GM23338 (cell line): ENCODE measurements around the gene HPS5. TPM values are rescaled to one million over a fixed set of nuclear protein-coding genes. Genes with fewer than 3 reads are reported as not detected.

Experiments
- ATAC-seq: fragments of 200-7000 bp; cut with Tn5 transposase; 3 replicates; pipeline ENCODE4 v1.9.1; 2020
- DNase-seq: peaks from one replicate; pipeline ENCODE4 v3.0.0-alpha.2; 2015; ENCODE audit warnings: low spot score
- H2AFZ ChIP-seq: fragments of 200-600 bp; sonication (generic); 2 replicates; pipeline ENCODE4 v1.8.0; 2016; ENCODE audit warnings: antibody characterized with exemption, mild to moderate bottlenecking, moderate library complexity
- H3F3A ChIP-seq: fragments of 200-600 bp; sonication (generic); replicated peaks from 2 replicates; pipeline ENCODE4 v1.8.0; 2017; ENCODE audit warnings: antibody characterized with exemption, mixed run types, low read depth
- H3K27ac ChIP-seq: fragments of 200-600 bp; sonication (generic); 2 replicates; pipeline ENCODE4 v1.6.1; 2016; ENCODE audit warnings: low read depth
- H3K27me3 ChIP-seq: fragments of 200-600 bp; sonication (generic); 2 replicates; pipeline ENCODE4 v1.8.0; 2016; ENCODE audit warnings: mild to moderate bottlenecking, mixed run types, moderate library complexity; ENCODE audit not compliant: insufficient read depth
- H3K36me3 ChIP-seq: fragments of 200-600 bp; sonication (generic); 2 replicates; pipeline ENCODE4 v1.8.0; 2016; ENCODE audit warnings: mild to moderate bottlenecking; ENCODE audit not compliant: insufficient read depth
- H3K4me1 ChIP-seq: fragments of 200-600 bp; sonication (generic); 2 replicates; pipeline ENCODE4 v1.8.0; 2016; ENCODE audit warnings: mild to moderate bottlenecking, moderate library complexity; ENCODE audit not compliant: insufficient read depth
- H3K4me2 ChIP-seq: fragments of 200-600 bp; sonication (generic); 2 replicates; pipeline ENCODE4 v1.7.1; 2017; ENCODE audit warnings: mixed run types
- H3K4me3 ChIP-seq: fragments of 200-600 bp; sonication (generic); 2 replicates; pipeline ENCODE4 v1.6.1; 2016; ENCODE audit warnings: mixed run types
- H3K79me2 ChIP-seq: fragments of 200-600 bp; sonication (generic); replicated peaks from 2 replicates; pipeline ENCODE4 v1.8.0; 2017; ENCODE audit warnings: mild to moderate bottlenecking; ENCODE audit not compliant: insufficient read depth
- H3K9me2 ChIP-seq: fragments of 200-600 bp; sonication (generic); 2 replicates; pipeline ENCODE4 v1.8.0; 2017; ENCODE audit not compliant: insufficient read depth
- H4K20me1 ChIP-seq: fragments of 200-600 bp; sonication (generic); replicated peaks from 2 replicates; pipeline ENCODE4 v1.8.0; 2017; ENCODE audit warnings: mild to moderate bottlenecking; ENCODE audit not compliant: insufficient read depth
- H3K27ac Mint-ChIP-seq: 2 replicates; pipeline ENCODE4 v1.8.0; 2020; ENCODE audit warnings: inconsistent platforms, mild to moderate bottlenecking, moderate library complexity, mixed read lengths
- H3K27me3 Mint-ChIP-seq: 3 replicates; pipeline ENCODE4 v1.8.0; 2022; ENCODE audit warnings: low read depth, mild to moderate bottlenecking, moderate library complexity, mixed read lengths, inconsistent platforms; ENCODE audit not compliant: insufficient read depth, poor library complexity
- H3K36me3 Mint-ChIP-seq: 3 replicates; pipeline ENCODE4 v1.8.0; 2021; ENCODE audit warnings: low read depth, mild to moderate bottlenecking, inconsistent platforms, moderate library complexity, mixed read lengths
- H3K4me1 Mint-ChIP-seq: 3 replicates; pipeline ENCODE4 v1.8.0; 2020; ENCODE audit warnings: mild to moderate bottlenecking, inconsistent platforms, mixed read lengths
- H3K4me3 Mint-ChIP-seq: 3 replicates; pipeline ENCODE4 v1.8.0; 2021; ENCODE audit warnings: moderate library complexity, mild to moderate bottlenecking, inconsistent platforms, mixed read lengths
- H3K9me3 Mint-ChIP-seq: 3 replicates; pipeline ENCODE4 v1.8.0; 2020; ENCODE audit warnings: moderate library complexity, mild to moderate bottlenecking, inconsistent platforms, mixed read lengths
- CREB1 ChIP-seq: fragments of 250-450 bp; sonication (Bioruptor Pico); IDR thresholded peaks from 2 replicates; pipeline ENCODE4 v1.5.0; 2020; ENCODE audit warnings: low read depth, mild to moderate bottlenecking, moderate library complexity
- EZH2 ChIP-seq: fragments of 200-600 bp; sonication (generic); IDR thresholded peaks from one replicate; pipeline ENCODE4 v1.8.0; 2017; ENCODE audit warnings: antibody characterized with exemption, mild to moderate bottlenecking, low read depth; ENCODE audit not compliant: unreplicated experiment
- EZH2phosphoT487 ChIP-seq: fragments of 200-600 bp; sonication (generic); IDR thresholded peaks from one replicate; pipeline ENCODE4 v1.8.1; 2018; ENCODE audit warnings: antibody characterized with exemption; ENCODE audit not compliant: unreplicated experiment
- JUNB ChIP-seq: IDR thresholded peaks from one replicate; pipeline ENCODE4 v1.6.1; 2016; ENCODE audit warnings: antibody characterized with exemption; ENCODE audit not compliant: unreplicated experiment
- NANOG ChIP-seq: IDR thresholded peaks from 2 replicates; pipeline ENCODE4 v1.6.1; 2016; ENCODE audit warnings: antibody characterized with exemption, borderline replicate concordance
- POLR2AphosphoS5 ChIP-seq: IDR thresholded peaks from 2 replicates; pipeline ENCODE4 v1.6.1; 2016; ENCODE audit warnings: antibody characterized with exemption, low read depth
- STAT1 ChIP-seq: IDR thresholded peaks from one replicate; pipeline ENCODE4 v1.6.1; 2016; ENCODE audit warnings: antibody characterized with exemption; ENCODE audit not compliant: unreplicated experiment
- ZNF114 ChIP-seq: fragments of 250-450 bp; sonication (Bioruptor Pico); IDR thresholded peaks from 2 replicates; pipeline ENCODE4 v1.5.0; 2020; ENCODE audit warnings: mild to moderate bottlenecking, moderate library complexity
- ZNF331 ChIP-seq: fragments of 250-450 bp; sonication (Bioruptor Pico); IDR thresholded peaks from 2 replicates; pipeline ENCODE4 v1.5.0; 2020; ENCODE audit warnings: low read depth, mild to moderate bottlenecking, moderate library complexity
- polyA plus RNA-seq: library from polyadenylated mRNA; unstranded; fragments of >200 nt; fragmentation: Nextera tagmentation; extraction: Ambion mirVana; gene quantifications from 2 replicates; pipeline ENCODE4 v1.2.1, GENCODE V29; 2016
- total RNA-seq: library from RNA; depleted of rRNA; stranded (reverse); fragments of >200 nt; shearing (Covaris generic); gene quantifications from 2 replicates; pipeline ENCODE4 v1.2.3, GENCODE V29; 2014
- TF ChIP-seq, protein P1 (sequence below): IDR thresholded peaks from 2 replicates; pipeline ENCODE4 v1.6.1; 2016; ENCODE audit warnings: antibody characterized with exemption
- TF ChIP-seq, protein P2 (sequence below), 2 experiments: fragments of 200-600 bp in 1 of 2; sonication (generic) in 1 of 2; conservative IDR thresholded peaks; 2 replicates each; pipeline versions ENCODE4 v1.5.1 to v1.6.1; 2016 to 2017; ENCODE audit warnings: antibody characterized with exemption in 2 of 2, low read depth in 2 of 2, mild to moderate bottlenecking in 2 of 2, moderate library complexity in 1 of 2

Gene HPS5
- total and polyA plus RNA-seq, 2 experiments from 2014 or later = 11.5 to 18.6 TPM

DNA sequence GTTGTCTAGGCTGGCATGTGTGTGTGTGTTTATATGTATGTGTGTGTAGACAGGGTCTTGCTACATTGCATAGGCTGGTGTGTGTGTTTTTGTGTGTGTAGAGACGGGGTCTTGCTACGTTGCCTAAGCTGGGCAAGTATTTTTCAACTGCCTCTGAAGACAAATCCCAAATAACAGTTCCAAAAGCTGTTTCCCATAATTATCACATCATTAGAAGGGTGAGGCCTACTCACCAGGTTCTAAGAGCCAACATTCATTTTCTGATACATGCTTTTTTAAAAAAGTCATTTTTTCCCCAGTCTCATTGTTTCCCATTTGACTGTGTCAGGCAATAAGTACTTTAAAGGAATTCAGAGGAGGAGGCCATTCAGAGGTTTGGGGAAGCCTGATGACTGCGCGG is 33.0 kb downstream of the HPS5 start:
- H3K27ac Mint-ChIP-seq = no peak overlapping the region

DNA sequence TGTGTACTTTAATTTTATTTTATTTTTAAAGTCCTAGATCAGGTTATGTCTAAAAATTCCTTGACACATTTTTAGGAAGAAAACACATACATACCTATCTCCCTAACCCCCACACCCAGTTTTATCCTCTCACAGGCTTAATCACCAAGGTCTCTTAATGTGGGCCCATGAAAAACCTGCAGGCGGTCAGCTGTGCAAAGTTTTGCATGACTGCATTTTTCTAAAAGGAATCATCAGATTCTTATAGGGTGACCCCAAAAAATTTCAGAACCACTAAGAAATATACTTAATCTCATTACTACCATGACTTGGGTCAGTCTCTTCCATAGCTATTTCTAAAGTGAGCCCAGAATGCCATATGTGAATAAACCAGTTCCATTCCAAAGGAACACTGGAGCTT is 36.1 kb downstream of the HPS5 start:
- Mint-ChIP-seq H3K4me1 (no peaks in the 10 kb centered on the region), H3K4me3 (no peak overlapping the region), H3K27ac (no peak overlapping the region), H3K27me3 (no peaks in the 10 kb centered on the region), H3K36me3 (peaks cover 57% of the 10 kb centered on the region), H3K9me3 (no peaks in the 10 kb centered on the region)
- no peaks in the 10 kb centered on the region for H3F3A ChIP-seq
- ATAC-seq (no peak), DNase-seq (no peak)
- no peaks in the 10 kb centered on the region for H3K4me1 ChIP-seq
- no peak overlapping the region for H3K4me3 ChIP-seq
- H3K36me3 ChIP-seq = peaks cover 53% of the 10 kb centered on the region
- no peak overlapping the region for H3K4me2 ChIP-seq
- no peaks in the 10 kb centered on the region for H4K20me1 ChIP-seq
- H3K27me3 ChIP-seq = no peaks in the 10 kb centered on the region
- H3K79me2 ChIP-seq = no peaks in the 10 kb centered on the region
- no peak overlapping the region for H3K27ac ChIP-seq
- H2AFZ ChIP-seq = no peak overlapping the region
- H3K9me2 ChIP-seq = no peaks in the 10 kb centered on the region
- TF ChIP-seq ZNF114 (CRISPR knock-in tag) (no peak), POLR2AphosphoS5 (no peak), CREB1 (no peak), EZH2 (no peak), ZNF331 (CRISPR knock-in tag) (no peak), NANOG (no peak), JUNB (no peak), EZH2phosphoT487 (no peak), STAT1 (no peak)
- TF ChIP-seq, protein P1, sequence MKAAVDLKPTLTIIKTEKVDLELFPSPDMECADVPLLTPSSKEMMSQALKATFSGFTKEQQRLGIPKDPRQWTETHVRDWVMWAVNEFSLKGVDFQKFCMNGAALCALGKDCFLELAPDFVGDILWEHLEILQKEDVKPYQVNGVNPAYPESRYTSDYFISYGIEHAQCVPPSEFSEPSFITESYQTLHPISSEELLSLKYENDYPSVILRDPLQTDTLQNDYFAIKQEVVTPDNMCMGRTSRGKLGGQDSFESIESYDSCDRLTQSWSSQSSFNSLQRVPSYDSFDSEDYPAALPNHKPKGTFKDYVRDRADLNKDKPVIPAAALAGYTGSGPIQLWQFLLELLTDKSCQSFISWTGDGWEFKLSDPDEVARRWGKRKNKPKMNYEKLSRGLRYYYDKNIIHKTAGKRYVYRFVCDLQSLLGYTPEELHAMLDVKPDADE = no peak

More for the DNA sequence above, 33.0 kb downstream of the HPS5 start:
- H3K27me3 ChIP-seq = no peaks in the 10 kb centered on the region
- TF ChIP-seq NANOG = no peak
- TF ChIP-seq JUNB = no peak
- TF ChIP-seq, protein P2, sequence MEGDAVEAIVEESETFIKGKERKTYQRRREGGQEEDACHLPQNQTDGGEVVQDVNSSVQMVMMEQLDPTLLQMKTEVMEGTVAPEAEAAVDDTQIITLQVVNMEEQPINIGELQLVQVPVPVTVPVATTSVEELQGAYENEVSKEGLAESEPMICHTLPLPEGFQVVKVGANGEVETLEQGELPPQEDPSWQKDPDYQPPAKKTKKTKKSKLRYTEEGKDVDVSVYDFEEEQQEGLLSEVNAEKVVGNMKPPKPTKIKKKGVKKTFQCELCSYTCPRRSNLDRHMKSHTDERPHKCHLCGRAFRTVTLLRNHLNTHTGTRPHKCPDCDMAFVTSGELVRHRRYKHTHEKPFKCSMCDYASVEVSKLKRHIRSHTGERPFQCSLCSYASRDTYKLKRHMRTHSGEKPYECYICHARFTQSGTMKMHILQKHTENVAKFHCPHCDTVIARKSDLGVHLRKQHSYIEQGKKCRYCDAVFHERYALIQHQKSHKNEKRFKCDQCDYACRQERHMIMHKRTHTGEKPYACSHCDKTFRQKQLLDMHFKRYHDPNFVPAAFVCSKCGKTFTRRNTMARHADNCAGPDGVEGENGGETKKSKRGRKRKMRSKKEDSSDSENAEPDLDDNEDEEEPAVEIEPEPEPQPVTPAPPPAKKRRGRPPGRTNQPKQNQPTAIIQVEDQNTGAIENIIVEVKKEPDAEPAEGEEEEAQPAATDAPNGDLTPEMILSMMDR (conservative IDR thresholded peaks at IDR 0.05; ENCODE audit: low read depth in 2 of 2) = no peak
- TF ChIP-seq, protein P1 = no peak
- no peak overlapping the region for H3K4me2 ChIP-seq
- H3K36me3 ChIP-seq = peaks cover 66% of the 10 kb centered on the region
- no peak overlapping the region for H2AFZ ChIP-seq
- H3K4me3 Mint-ChIP-seq = no peak overlapping the region
- H3K4me1 Mint-ChIP-seq = no peaks in the 10 kb centered on the region
- no peak for DNase-seq
- no peak for ATAC-seq
- no peaks in the 10 kb centered on the region for H3K9me2 ChIP-seq
- 0 out of 2 replicates have a peak, but pooled peaks cover 3% of the 10 kb centered on the region for H4K20me1 ChIP-seq
- no peak overlapping the region for H3K27ac ChIP-seq
- no peaks in the 10 kb centered on the region for H3K27me3 Mint-ChIP-seq
- H3K9me3 Mint-ChIP-seq = no peaks in the 10 kb centered on the region
- H3K36me3 Mint-ChIP-seq = peaks cover 62% of the 10 kb centered on the region
- no peaks in the 10 kb centered on the region for H3F3A ChIP-seq
- no peaks in the 10 kb centered on the region for H3K4me1 ChIP-seq
- H3K79me2 ChIP-seq = no peaks in the 10 kb centered on the region
- no peak overlapping the region for H3K4me3 ChIP-seq
